OCI-LY7 (cell line): ENCODE measurements around the gene PPIP5K2. TPM values are rescaled to one million over a fixed set of nuclear protein-coding genes. Genes with fewer than 3 reads are reported as not detected.

Experiments used
- BruUV-seq: library from RNA; stranded (reverse); fragments of 400-500 nt; replicated peaks from 2 replicates; lab custom pipeline; 2021; lab: Mats Ljungman, UMichigan
- CTCF ChIA-PET: fragments of 300-600 bp; sonication (Branson Sonifier 250); formaldehyde crosslinking; loops from one replicate; lab custom pipeline; 2022; ENCODE audit warnings: antibody characterized with exemption; ENCODE audit not compliant: unreplicated experiment; lab: Charles Lee
- POLR2A ChIA-PET: fragments of 300-600 bp; sonication (Branson Sonifier 250); formaldehyde crosslinking; loops from one replicate; lab custom pipeline; 2022; ENCODE audit warnings: antibody characterized with exemption; lab: Charles Lee
- DNase-seq: peaks from one replicate; pipeline ENCODE4 v3.0.0-alpha.2; 2015; ENCODE audit warnings: low spot score
- H2AFZ ChIP-seq: fragments of 200-600 bp; sonication (generic), shearing (Covaris generic); 2 replicates; pipeline ENCODE4 v1.6.1; 2014; ENCODE audit warnings: mild to moderate bottlenecking, antibody characterized with exemption, low read length, moderate library complexity
- H3K27ac ChIP-seq: fragments of 200-600 bp; sonication (generic); 2 replicates; pipeline ENCODE4 v1.5.1; 2014; ENCODE audit warnings: mixed run types, low read depth, mild to moderate bottlenecking, moderate library complexity, low read length, inconsistent platforms; ENCODE audit not compliant: poor library complexity, severe bottlenecking
- H3K36me3 ChIP-seq: fragments of 200-600 bp; sonication (generic); 2 replicates; pipeline ENCODE4 v1.6.1; 2014; ENCODE audit warnings: mild to moderate bottlenecking, antibody characterized with exemption, low read length, moderate library complexity, mixed read lengths; ENCODE audit not compliant: insufficient read depth
- H3K4me1 ChIP-seq: fragments of 200-600 bp; sonication (generic); 2 replicates; pipeline ENCODE4 v1.5.1; 2014; ENCODE audit warnings: mild to moderate bottlenecking, low read length; ENCODE audit not compliant: insufficient read depth, poor library complexity, severe bottlenecking
- H3K4me2 ChIP-seq: fragments of 200-600 bp; sonication (generic); 2 replicates; pipeline ENCODE4 v1.6.1; 2014; ENCODE audit warnings: mild to moderate bottlenecking, low read length
- H3K4me3 ChIP-seq: fragments of 200-600 bp; sonication (generic); 2 replicates; pipeline ENCODE4 v1.5.1; 2014; ENCODE audit warnings: mild to moderate bottlenecking, low read depth, low read length; ENCODE audit not compliant: poor library complexity, severe bottlenecking
- H3K79me2 ChIP-seq: fragments of 200-600 bp; sonication (generic); 2 replicates; pipeline ENCODE4 v1.6.1; 2016; ENCODE audit warnings: low read depth, mild to moderate bottlenecking, low read length, moderate library complexity, mixed read lengths; ENCODE audit not compliant: insufficient read depth
- H3K9me2 ChIP-seq: fragments of 200-600 bp; sonication (generic); 2 replicates; pipeline ENCODE4 v1.6.1; 2016; ENCODE audit warnings: mild to moderate bottlenecking, low read length, mixed read lengths; ENCODE audit not compliant: insufficient read depth
- H3K9me3 ChIP-seq: fragments of 200-600 bp; sonication (generic); 2 replicates; pipeline ENCODE4 v1.6.1; 2014; ENCODE audit warnings: mild to moderate bottlenecking, mixed run types, low read length, mixed read lengths
- H4K20me1 ChIP-seq: fragments of 200-600 bp; sonication (generic); 2 replicates; pipeline ENCODE4 v1.6.1; 2014; ENCODE audit warnings: mild to moderate bottlenecking, antibody characterized with exemption, low read length, moderate library complexity, mixed read lengths; ENCODE audit not compliant: insufficient read depth
- EZH2phosphoT487 ChIP-seq: fragments of 200-600 bp; sonication (generic); IDR thresholded peaks from 2 replicates; pipeline ENCODE4 v1.6.1; 2018; ENCODE audit warnings: low read depth, borderline replicate concordance, mild to moderate bottlenecking, mixed run types, antibody characterized with exemption, low read length, moderate library complexity, mixed read lengths
- intact Hi-C: fragments of 100-400 bp; cut with micrococcal nuclease; formaldehyde crosslinking; loops from one replicate; pipeline ENCODE4 v1.10.0; 2022; ENCODE audit not compliant: unreplicated experiment
- total RNA-seq, 2 experiments: library from RNA; depleted of rRNA in 1 of 2; stranded (reverse); fragments of >200 nt in 1 of 2; shearing (Covaris generic) in 1 of 2; gene quantifications; 2 replicates each; pipeline ENCODE4 v1.2.3, GENCODE V29; 2014 to 2022
- TF ChIP-seq, protein P1 (sequence below): fragments of 200-600 bp; sonication (generic); conservative IDR thresholded peaks from 2 replicates; pipeline ENCODE4 v1.5.1; 2014; ENCODE audit warnings: mild to moderate bottlenecking, antibody characterized with exemption, low read length, moderate library complexity, mixed read lengths

The PPIP5K2 gene
- total RNA-seq, 2 experiments from 2014 or later, result 45.5 to 80.0 TPM

DNA sequence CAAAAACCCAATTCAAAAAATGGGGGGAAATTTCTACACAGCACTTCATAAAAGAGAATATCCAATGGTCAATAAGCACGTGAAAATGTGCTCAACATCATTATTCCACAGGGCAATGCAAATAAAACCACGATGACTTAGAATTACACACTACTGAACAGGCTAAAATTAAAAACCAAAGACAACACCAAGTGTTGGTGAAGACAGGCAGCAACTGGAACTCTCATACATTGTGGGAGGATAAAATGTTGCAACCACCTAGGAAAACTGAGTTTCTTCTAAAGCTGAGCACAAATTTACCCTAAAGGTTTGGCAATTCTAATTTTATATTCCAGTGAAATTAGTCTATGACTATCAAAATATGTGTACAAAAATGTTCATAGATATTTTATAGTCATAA lies 9.7 kb upstream of the PPIP5K2 start:
- Histone ChIP-seq H4K20me1 (no peaks in the 10 kb centered on the region), H3K36me3 (peaks cover 16% of the 10 kb centered on the region; the same call in 1 of the 2 replicates), H3K9me3 (peaks cover 9% of the 10 kb centered on the region; the same call in 1 of the 2 replicates), H3K4me2 (no peak overlapping the region), H3K9me2 (0 out of 2 replicates have a peak, but pooled peaks cover 3% of the 10 kb centered on the region), H3K79me2 (peaks cover 4% of the 10 kb centered on the region; the same call in 1 of the 2 replicates), H3K4me1 (peaks cover 9% of the 10 kb centered on the region), H3K27ac (no peak overlapping the region), H2AFZ (no peak overlapping the region), H3K4me3 (no peak overlapping the region)
- ChIA-PET CTCF (no interaction called here), POLR2A (interaction anchor here (3.2 kb wide), 1 partner anchor 10 kb away, joined by 8 read pairs; the partner anchor contains the start of genes GIN1 and PPIP5K2)
- TF ChIP-seq EZH2phosphoT487, result no peak
- TF ChIP-seq, protein P1, sequence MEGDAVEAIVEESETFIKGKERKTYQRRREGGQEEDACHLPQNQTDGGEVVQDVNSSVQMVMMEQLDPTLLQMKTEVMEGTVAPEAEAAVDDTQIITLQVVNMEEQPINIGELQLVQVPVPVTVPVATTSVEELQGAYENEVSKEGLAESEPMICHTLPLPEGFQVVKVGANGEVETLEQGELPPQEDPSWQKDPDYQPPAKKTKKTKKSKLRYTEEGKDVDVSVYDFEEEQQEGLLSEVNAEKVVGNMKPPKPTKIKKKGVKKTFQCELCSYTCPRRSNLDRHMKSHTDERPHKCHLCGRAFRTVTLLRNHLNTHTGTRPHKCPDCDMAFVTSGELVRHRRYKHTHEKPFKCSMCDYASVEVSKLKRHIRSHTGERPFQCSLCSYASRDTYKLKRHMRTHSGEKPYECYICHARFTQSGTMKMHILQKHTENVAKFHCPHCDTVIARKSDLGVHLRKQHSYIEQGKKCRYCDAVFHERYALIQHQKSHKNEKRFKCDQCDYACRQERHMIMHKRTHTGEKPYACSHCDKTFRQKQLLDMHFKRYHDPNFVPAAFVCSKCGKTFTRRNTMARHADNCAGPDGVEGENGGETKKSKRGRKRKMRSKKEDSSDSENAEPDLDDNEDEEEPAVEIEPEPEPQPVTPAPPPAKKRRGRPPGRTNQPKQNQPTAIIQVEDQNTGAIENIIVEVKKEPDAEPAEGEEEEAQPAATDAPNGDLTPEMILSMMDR, result no peak
- no peak for DNase-seq
- BruUV-seq, result no TSS peak
- intact Hi-C loops, result no loop called here

DNA sequence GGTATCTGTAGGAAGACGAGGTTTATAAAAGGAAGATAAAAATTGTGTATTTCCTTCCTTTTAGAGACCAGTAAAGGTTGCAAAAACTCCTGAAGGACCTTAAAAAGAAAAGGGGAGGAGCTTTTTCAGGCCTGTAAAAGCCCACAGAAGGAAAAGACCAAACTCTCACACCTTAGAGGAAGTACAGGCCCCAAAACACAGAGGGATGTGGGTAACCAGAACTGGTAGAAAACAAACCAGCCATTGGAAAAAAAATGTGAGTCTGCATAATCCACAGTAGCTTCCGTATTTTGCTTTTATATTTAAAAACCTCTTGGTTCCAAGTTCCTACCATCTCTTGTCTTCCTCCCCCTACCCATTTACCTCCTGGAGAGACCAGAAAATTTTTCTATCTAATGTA lies 8.6 kb upstream of the PPIP5K2 start:
- CTCF ChIA-PET, result no interaction called here
- intact Hi-C loops, result no loop called here
- H3K4me1 ChIP-seq, result peaks cover 9% of the 10 kb centered on the region
- no peaks in the 10 kb centered on the region for H3K9me2 ChIP-seq
- H3K79me2 ChIP-seq, result peaks cover 15% of the 10 kb centered on the region; the same call in 1 of the 2 replicates
- BruUV-seq, result no TSS peak
- no peak overlapping the region for H3K27ac ChIP-seq
- no peak for TF ChIP-seq EZH2phosphoT487
- TF ChIP-seq, protein P1, result no peak
- peak overlapping the region; percentile 26; the same call in 1 of the 2 replicates for H3K4me2 ChIP-seq
- POLR2A ChIA-PET, result interaction anchor here (1.7 to 3.2 kb wide), 2 partner anchors 9 to 12 kb away, joined by 7 to 8 read pairs; partner anchors contain the start of genes GIN1 and PPIP5K2
- DNase-seq, result peak; percentile 44
- H3K9me3 ChIP-seq, result peaks cover 9% of the 10 kb centered on the region; the same call in 1 of the 2 replicates
- peak overlapping the region; percentile 63 for H2AFZ ChIP-seq
- H3K36me3 ChIP-seq, result peaks cover 13% of the 10 kb centered on the region; the same call in 1 of the 2 replicates
- H3K4me3 ChIP-seq, result no peak overlapping the region
- H4K20me1 ChIP-seq, result no peaks in the 10 kb centered on the region

DNA sequence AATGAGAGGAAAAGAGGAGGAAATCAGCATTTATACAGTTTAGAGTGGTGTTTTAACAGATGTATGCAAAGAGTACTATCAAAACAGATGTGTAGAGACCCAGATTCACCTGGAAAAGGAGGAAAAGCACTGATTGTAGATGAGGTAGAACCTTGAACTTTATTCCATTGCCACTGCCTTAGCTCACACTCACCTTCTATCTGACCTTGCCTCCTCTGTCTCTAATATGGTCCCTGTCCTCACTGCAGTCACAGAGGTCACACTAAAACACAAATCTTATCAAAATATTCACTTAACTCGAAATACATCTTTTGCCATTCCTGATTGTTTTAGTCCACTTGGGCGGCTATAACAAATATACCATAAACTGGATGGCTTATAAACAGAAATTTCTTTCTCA lies 7.2 kb upstream of the PPIP5K2 start:
- Histone ChIP-seq H3K9me3 (peaks cover 9% of the 10 kb centered on the region; the same call in 1 of the 2 replicates), H3K27ac (no peak overlapping the region), H4K20me1 (no peaks in the 10 kb centered on the region), H3K4me3 (no peak overlapping the region), H3K4me1 (peaks cover 15% of the 10 kb centered on the region), H3K9me2 (no peaks in the 10 kb centered on the region), H2AFZ (no peak overlapping the region), H3K36me3 (peaks cover 13% of the 10 kb centered on the region; the same call in 1 of the 2 replicates), H3K79me2 (peaks cover 29% of the 10 kb centered on the region), H3K4me2 (no peak overlapping the region)
- no peak for DNase-seq
- intact Hi-C loops, result no loop called here
- ChIA-PET CTCF (no interaction called here), POLR2A (interaction anchor here (0.7 to 3.2 kb wide), 3 partner anchors 8 to 477 kb away, joined by 3 to 8 read pairs (median 7); partner anchors contain the start of genes GIN1 and PPIP5K2)
- BruUV-seq, result no TSS peak
- TF ChIP-seq, protein P1, result no peak
- TF ChIP-seq EZH2phosphoT487, result no peak
